Measurements from ENCODE around the gene SLC44A5. TPM values are rescaled to one million over a fixed set of nuclear protein-coding genes. Genes with fewer than 3 reads are reported as not detected.

The SLC44A5 gene
- total and polyA plus RNA-seq, 2 experiments from 2014 or later = 3.3 to 11.7 TPM

GRCh38 chr1:75529488-75529887 is 81.4 kb downstream of the SLC44A5 start (continued):
- TF ChIP-seq ZNF462 (CRISPR knock-in tag; IDR thresholded peaks at IDR 0.05) (no peak), STAT1 (IDR thresholded peaks at IDR 0.05; ENCODE audit: unreplicated experiment) (no peak), POLR2AphosphoS5 (IDR thresholded peaks at IDR 0.05; ENCODE audit: low read depth) (no peak), NANOG (IDR thresholded peaks at IDR 0.05; ENCODE audit: borderline replicate concordance) (no peak), REST (IDR thresholded peaks at IDR 0.05; ENCODE audit: unreplicated experiment) (no peak), ZNF114 (CRISPR knock-in tag; IDR thresholded peaks at IDR 0.05) (no peak)

GRCh38 chr1:75528001-75528400 is 82.9 kb downstream of the SLC44A5 start:
- Mint-ChIP-seq H3K9me3 (no peaks in the 10 kb centered on the region), H3K36me3 (ENCODE audit: low read depth) (no peaks in the 10 kb centered on the region), H3K27me3 (ENCODE audit: insufficient read depth, low read depth, poor library complexity) (peaks cover 2% of the 10 kb centered on the region), H3K4me3 (no peak overlapping the region), H3K27ac (no peak overlapping the region), H3K4me1 (peaks cover 4% of the 10 kb centered on the region)
- Histone ChIP-seq H3K27ac (ENCODE audit: low read depth) (no peak overlapping the region), H3K79me2 (replicated peaks; ENCODE audit: insufficient read depth) (no peaks in the 10 kb centered on the region), H3K36me3 (ENCODE audit: insufficient read depth) (no peaks in the 10 kb centered on the region), H3K9me2 (ENCODE audit: insufficient read depth) (no peaks in the 10 kb centered on the region), H3F3A (replicated peaks; ENCODE audit: low read depth) (no peaks in the 10 kb centered on the region), H3K4me1 (ENCODE audit: insufficient read depth) (peaks cover 10% of the 10 kb centered on the region; the same call in 1 of the 2 replicates), H2AFZ (no peak overlapping the region), H3K4me3 (no peak overlapping the region), H3K4me2 (no peak overlapping the region), H3K27me3 (ENCODE audit: insufficient read depth) (no peaks in the 10 kb centered on the region), H4K20me1 (replicated peaks; ENCODE audit: insufficient read depth) (no peaks in the 10 kb centered on the region)
- TF ChIP-seq JUNB (IDR thresholded peaks at IDR 0.05; ENCODE audit: unreplicated experiment) (no peak), ZNF331 (CRISPR knock-in tag; IDR thresholded peaks at IDR 0.05; ENCODE audit: low read depth) (no peak), NANOG (IDR thresholded peaks at IDR 0.05; ENCODE audit: borderline replicate concordance) (no peak), CTCF (conservative IDR thresholded peaks at IDR 0.05; ENCODE audit: low read depth in 2 of 2) (no peak)
- ATAC-seq = no peak
- DNase-seq (ENCODE audit: low spot score) = no peak
